ENCODE data around the gene HDHD5.
"Not testable (repeated sequence)": the region's sequence is repeated elsewhere in the genome, so short reads cannot be mapped to it uniquely, and the experiment has no call there.

Gene HDHD5

DNA sequence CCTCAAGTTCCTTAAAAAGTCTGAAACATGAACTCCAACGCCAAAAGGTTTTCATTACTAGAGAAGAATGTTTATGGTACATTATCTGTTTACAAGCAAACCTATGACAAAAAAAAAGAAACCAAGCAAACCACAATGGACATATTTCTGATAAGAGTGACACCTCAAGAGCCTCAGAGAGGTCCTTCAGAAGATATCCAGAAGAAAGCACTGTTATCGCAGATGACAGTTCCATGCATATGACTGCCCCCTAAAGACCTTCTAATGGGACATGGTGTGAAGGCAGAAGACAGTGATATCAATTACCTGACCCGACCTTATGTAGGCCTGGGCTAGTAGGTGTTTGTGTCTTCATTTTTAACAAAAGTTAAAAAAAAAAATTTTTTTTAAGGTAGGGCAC is 3.1 kb downstream of the HDHD5 start:
- no peak for DNase-seq (ENCODE audit: low spot score)
- TF ChIP-seq CTCF (IDR thresholded peaks at IDR 0.05; ENCODE audit: extremely low read depth, missing control alignments): no peak

DNA sequence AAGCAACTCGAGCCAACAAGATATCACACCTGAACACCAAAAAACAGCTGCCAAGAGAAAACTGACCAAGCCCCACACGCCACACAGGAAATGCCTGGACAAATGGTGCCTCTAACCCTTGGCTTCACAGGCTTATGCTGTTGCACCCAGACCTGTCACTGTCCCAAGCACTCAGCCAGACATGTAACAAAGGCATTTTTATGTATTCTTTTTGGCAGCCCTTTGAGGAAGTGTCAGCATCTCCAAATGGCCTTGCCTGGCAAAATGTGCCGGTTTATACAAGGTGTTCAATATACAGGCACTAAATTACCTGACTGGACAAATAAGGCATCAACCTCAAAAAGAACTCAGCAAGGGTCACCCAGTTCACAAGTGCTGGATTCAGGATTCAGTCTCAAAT is 6.1 kb downstream of the HDHD5 start:
- no peak for DNase-seq (ENCODE audit: low spot score)
- no peak for TF ChIP-seq CTCF (IDR thresholded peaks at IDR 0.05; ENCODE audit: extremely low read depth, missing control alignments)

GRCh38 chr22:17152340-17152739 is 6.7 kb downstream of the HDHD5 start:
- no peak for DNase-seq (ENCODE audit: low spot score)
- TF ChIP-seq CTCF (IDR thresholded peaks at IDR 0.05; ENCODE audit: extremely low read depth, missing control alignments): no peak

- TF ChIP-seq CTCF (IDR thresholded peaks at IDR 0.05; ENCODE audit: extremely low read depth, missing control alignments): no peak
- DNase-seq (ENCODE audit: low spot score): no peak
Measured at GRCh38 chr22:17149076-17149815, 9.8 kb downstream of the HDHD5 start.

DNA sequence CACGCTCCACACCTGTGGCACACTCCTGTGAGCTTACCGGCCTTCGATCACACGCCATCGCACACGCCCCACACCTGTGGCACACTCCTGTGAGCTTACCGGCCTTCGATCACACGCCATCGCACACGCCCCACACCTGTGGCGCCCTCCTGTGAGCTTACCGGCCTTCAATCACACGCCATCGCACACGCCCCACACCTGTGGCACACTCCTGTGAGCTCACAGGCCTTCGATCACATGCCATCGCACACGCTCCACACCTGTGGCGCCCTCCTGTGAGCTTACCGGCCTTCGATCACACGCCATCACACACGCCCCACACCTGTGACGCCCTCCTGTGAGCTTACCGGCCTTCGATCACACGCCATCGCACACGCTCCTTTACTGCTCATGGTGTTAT is 11.6 kb downstream of the HDHD5 start:
- DNase-seq (ENCODE audit: low spot score): not testable (repeated sequence)

GRCh38 chr22:17145021-17145680 is 13.9 kb downstream of the HDHD5 start:
- TF ChIP-seq CTCF (IDR thresholded peaks at IDR 0.05; ENCODE audit: extremely low read depth, missing control alignments): no peak
- DNase-seq (ENCODE audit: low spot score): no peak

- no peak for DNase-seq (ENCODE audit: low spot score)
- no peak for TF ChIP-seq CTCF (IDR thresholded peaks at IDR 0.05; ENCODE audit: extremely low read depth, missing control alignments)
Measured at GRCh38 chr22:17143826-17144225, 15.3 kb downstream of the HDHD5 start.

GRCh38 chr22:17143101-17143500 is 16.0 kb downstream of the HDHD5 start:
- DNase-seq (ENCODE audit: low spot score): no peak

More at GRCh38 chr22:17143101-17143500, 16.0 kb downstream of the HDHD5 start:
- no peak for TF ChIP-seq CTCF (IDR thresholded peaks at IDR 0.05; ENCODE audit: extremely low read depth, missing control alignments)
